Activated T-cell treated with anti-CD3 and anti-CD28 coated beads for 1 hour (primary cell): ENCODE data around the gene SPDYA.
A peak's percentile ranks its signal among the peaks of the same experiment; 100 is the strongest.

Source experiments
- DNase-seq: peaks from one replicate; pipeline ENCODE4 v3.0.0-alpha.2; 2020; ENCODE audit warnings: low read depth

Gene SPDYA

GRCh38 chr2:28828382-28828781 lies 17.7 kb downstream of the SPDYA start:
- no peak for DNase-seq

DNA sequence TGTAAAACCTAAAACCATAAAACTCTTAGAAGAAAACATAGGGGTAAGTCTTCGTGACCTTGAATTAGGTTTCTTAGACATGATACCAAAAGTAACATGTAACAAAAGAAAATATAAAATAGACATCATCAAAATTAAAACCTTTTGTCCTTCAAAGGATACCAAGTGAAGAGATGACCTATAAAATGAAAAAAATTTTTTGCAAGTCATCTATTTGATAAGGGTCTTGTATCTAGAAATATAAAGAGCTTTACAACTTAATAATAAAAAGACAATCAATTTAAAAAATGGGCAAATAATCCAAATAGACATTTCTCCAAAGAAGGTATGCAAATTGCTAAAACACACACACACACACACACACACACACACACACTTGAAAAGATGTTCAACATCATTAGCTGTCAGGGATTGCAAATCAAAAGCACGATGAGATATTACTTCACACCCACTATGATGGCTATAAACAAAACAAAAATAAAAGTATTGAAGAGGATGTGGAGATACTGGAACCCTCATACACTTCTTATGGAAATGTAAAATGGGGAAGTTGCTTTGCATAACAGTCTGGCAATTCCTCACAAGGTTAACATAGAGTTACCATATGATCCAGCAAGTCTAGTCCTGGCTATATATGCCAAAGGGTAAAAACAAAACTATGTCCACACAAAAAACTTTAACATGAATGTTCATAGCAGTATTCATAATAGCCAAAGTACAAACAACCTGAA lies 23.3 kb downstream of the SPDYA start:
- no peak for DNase-seq

DNA sequence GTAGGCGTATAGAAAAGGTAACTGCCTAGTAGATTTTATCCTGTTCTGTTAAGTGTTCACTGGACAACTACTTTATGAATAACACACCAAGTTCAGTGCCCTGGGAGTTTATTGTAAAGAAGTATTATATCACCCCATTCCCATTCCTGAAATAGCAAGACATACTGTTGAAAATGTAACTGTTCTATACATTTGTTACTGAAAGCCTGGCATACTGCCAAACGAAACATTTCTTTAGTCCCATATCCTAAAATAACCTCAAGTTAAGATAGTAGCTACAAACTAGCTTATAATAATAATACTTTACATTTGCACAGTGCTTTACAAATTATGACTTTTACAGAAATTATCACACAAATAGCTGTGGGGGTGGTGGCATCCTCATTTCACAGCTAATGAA lies 25.1 kb downstream of the SPDYA start:
- no peak for DNase-seq

- no peak for DNase-seq
Measured at GRCh38 chr2:28838971-28839370, 28.3 kb downstream of the SPDYA start.

DNA sequence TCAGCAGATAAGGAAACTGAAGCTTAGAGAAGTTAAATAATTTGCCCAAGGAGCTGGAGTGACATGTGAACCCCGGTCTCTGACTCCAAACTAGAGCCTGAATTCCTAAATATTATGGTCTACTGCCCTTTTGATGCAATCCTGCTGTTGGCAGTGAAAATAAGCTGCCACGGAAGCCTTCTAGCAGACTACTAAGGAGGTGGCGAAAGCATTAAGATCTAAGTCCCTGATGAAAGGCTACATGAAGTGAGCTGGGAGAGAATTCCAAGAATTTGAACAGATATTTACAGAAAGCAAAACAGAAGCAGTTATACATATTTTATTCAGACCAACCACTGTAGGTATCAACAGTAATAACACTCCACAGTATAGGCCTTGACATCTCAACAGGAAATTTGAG lies 31.4 kb downstream of the SPDYA start:
- DNase-seq = no peak

- no peak for DNase-seq
Measured at GRCh38 chr2:28855193-28855592, 44.6 kb downstream of the SPDYA start.

DNA sequence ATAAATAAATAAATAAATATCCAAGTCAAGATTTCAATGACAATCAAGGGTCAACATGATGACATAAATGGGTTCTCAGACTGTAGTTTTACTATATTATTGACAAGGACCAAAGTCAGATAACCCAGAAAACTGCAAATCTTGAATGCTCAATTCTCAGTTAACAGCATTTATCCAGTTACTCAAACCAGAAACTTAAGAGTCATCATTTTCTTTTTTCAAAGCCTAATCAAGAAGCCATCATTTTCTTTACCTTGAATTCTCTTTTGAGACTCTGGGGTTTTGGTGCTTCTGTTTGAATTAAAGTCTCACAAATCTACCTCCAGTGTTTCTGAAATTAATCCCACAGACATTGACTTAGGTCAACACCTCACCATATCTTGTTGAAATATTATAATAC lies 45.3 kb downstream of the SPDYA start:
- DNase-seq = no peak

DNA sequence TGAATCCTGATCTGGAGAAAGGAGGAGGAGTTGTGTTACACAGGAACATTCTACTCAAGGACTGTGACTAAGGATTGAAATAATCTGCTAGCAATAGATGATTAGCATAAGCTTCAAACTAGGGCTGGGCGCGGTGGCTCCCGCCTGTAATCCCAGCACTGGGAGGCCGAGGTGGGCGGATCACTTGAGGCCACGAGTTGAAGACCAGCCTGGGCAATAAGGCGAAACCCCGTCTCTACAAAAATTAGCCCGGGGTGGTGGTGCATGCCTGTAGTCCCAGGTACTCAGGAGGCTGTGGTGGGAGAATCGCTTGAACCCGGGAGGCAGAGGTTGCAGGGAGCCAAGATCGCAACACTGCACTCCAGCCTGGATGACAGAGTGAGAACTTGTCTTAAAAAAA lies 58.0 kb downstream of the SPDYA start:
- DNase-seq = no peak

DNA sequence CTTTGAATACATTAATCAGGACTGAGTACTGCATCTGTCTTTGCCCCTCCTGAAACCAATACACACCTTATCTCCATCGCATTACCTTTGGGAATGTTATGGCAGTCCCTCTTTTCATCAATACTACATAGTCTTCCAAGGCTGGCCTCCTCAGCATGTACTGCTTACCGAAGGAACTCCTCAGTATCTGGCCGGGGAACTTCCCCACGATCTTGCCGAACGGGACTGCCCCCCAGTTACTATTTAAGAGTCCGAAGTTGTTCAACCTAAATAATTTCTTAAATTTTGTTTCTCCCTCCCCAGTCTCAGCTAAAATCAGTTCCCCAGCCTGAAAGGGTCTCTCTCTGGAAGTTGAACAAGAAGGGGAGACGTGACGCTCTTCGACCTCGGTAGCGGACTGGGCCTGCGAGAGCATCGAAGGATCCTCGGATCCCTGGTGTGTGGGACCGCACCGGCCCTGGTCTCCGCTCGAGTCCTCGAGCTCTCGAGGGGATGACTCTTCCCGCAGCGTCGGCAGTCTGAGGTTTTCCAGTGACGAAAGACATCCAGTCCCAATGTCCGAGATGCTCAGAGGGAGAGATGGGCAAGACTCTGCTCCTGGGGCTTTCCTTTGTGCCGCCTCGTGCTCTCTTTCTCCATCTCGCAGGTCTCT lies 59.0 kb downstream of the SPDYA start:
- peak; percentile 9 for DNase-seq

DNA sequence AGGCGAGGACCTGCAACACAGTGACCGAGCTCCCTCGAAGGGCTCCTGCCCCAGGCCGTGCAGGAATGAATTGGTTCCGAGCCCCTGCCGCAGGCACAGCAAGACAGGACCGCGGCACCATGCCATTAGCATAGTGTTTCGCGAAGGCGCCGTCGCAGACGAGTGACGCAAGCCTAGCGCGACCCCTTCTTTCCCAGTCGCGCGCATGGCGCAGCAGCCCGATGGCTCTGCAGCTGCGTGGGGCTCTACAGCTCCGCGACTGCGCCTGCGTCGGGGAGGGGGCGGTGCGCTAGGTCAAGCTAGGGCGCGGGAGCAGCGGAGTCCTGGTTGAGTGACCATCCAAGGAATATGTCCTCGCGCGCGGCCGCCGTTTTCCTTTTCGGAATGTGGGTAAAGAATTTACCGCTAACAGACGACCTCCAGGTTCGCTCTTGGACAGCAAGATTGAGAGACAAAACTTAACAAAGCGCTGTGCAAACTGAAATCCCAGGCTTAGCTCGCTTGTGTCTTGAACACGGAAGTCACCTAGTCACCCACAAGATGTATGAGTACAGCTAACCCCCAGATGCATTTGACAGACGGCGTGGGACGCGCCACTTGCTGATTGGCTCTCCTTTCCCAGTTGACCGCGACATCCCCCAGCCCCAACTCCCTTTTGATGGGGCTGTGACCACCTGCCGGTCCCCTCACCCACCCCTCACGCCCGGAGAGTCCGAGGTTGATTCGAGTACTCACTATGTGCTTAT lies 59.7 kb downstream of the SPDYA start, which contains the start of gene TRMT61B:
TRMT61B (minus strand) TSS at position 164 of the 746 bp plus-strand sequence; CDS start at position 132, 32 bp downstream.
- peak; percentile 96 for DNase-seq

DNA sequence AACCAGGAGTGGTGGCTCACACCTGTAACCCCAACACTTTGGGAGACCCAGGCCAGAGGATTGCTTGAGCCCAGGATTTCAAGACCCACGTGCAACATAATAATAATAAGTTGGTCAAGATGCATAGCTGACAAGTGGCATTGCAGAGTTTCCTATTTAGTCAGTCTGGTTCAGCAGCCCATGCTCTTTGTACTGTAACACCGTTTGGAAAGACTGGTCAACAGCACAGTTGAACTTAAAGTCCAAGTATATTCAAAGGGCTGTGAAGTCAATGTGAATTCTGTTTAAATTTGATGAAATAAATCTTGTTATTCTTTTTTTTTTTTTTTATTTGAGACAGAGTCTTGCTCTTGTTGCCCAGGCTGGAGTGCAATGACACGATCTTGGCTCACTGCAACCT lies 61.0 kb downstream of the SPDYA start:
- no peak for DNase-seq

GRCh38 chr2:28880193-28880592 lies 69.6 kb downstream of the SPDYA start:
- DNase-seq = no peak

DNA sequence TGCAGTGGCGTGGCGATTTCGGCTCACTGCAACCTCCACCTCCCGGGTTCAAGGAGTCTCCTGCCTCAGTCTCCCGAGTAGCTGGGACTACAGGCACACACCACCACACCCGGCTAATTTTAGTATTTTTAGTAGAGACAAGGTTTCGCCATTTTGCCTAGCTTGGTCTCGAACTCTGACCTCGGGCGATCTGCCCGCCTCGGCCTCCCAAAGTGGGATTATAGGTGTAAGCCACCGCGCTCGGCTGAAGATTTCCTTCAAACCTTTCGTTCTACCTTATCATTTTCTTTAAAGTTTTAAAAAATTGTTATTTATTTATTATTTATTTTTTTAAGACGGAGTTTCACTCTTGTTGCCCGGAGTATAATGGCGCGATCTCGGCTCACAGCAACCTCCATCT lies 82.9 kb downstream of the SPDYA start:
- DNase-seq = no peak

- peak; percentile 98 for DNase-seq
Measured at GRCh38 chr2:28894470-28895188, 84.0 kb downstream of the SPDYA start, which contains the start of gene WDR43. WDR43 (plus strand) TSS chr2:28894667; CDS start chr2:28894699, 32 bp downstream.

- no peak for DNase-seq
Measured at GRCh38 chr2:28895189-28895893, 84.7 kb downstream of the SPDYA start.

DNA sequence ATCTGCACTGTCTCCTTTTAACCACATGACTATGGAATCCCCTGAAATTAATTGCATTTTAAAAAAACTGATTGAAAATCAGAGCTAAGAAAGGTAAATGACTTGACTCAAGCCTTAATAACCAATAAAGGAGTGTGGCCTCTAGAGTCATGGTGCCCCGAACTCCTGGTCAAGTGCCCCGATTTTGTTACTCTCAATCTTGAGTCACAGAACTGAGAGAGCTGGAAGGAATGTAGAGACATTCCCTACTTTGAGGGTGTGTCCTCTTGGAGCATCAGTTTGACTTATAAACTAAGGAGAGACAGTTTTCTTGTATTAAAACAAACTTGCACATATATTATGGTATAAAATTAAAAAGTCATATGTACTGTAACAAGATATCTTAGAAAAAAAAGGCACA lies 86.3 kb downstream of the SPDYA start:
- no peak for DNase-seq

DNA sequence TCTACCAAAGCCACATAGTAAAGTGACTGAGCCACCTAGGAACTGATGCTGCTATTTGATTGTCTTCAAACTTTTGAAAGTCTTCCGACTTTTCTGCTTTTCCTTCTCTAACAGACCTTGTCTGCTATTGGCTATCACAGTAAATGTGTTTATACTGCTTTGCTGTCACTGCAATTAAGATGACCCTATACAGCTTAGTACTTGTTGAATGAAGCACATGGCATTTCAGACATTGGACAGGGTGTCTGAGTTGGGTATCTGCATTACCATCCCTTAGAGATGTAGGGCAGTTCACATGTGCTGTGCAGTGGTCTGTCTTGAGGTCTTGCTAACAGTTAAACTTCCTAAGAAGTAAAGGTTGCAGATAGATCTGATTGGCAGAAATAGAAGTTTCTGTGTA lies 87.4 kb downstream of the SPDYA start:
- no peak for DNase-seq
